ENCODE data around the gene BLTP2.
A peak's percentile ranks its signal among the peaks of the same experiment; 100 is the strongest.

BLTP2 gene

GRCh38 chr17:28598799-28599310 lies 46.1 kb downstream of the BLTP2 start, which contains the start of gene SPAG5:
Gene SPAG5, minus strand, starts transcription at chr17:28599025. Its CDS starts 79 bp downstream, at chr17:28598946.
- DNase-seq (ENCODE audit: low read depth in 2 of 2): peak; percentile 82 to 86

GRCh38 chr17:28598389-28598788 lies 46.6 kb downstream of the BLTP2 start:
- DNase-seq (ENCODE audit: low read depth in 2 of 2): no peak

GRCh38 chr17:28597606-28598383 lies 47.2 kb downstream of the BLTP2 start:
- DNase-seq (ENCODE audit: low read depth in 2 of 2): no peak

Measured in stimulated activated CD8-positive, alpha-beta memory T cell treated with anti-CD3 and anti-CD28 coated beads, Interleukin-15, amount 100 ng/mL, for 4 hours (primary cell).